ENCODE results near the gene ERI2. TPM values are rescaled to one million over a fixed set of nuclear protein-coding genes. Genes with fewer than 3 reads are reported as not detected.

Gene ERI2
- total and polyA plus RNA-seq, 2 of the 4 experiments (the other 2 are of a cell fraction): 7.5 to 10.2 TPM

- no peak overlapping the region for H2AK9ac ChIP-seq (replicated peaks; ENCODE audit: low read depth, low read length, poor library complexity)
- no peak overlapping the region for H3K9ac ChIP-seq (ENCODE audit: low read depth, low read length)
- no peak overlapping the region for H3K27ac ChIP-seq (ENCODE audit: insufficient read depth, low read length)
- no peaks in the 10 kb centered on the region for H3K9me1 ChIP-seq (ENCODE audit: insufficient read depth, low read length)
- H3K27me3 ChIP-seq (ENCODE audit: control insufficient read depth, insufficient read depth, low read length): no peaks in the 10 kb centered on the region
- no peak overlapping the region for H4K8ac ChIP-seq (ENCODE audit: low read depth in 2 of 2, low read length in 2 of 2)
- H3K18ac ChIP-seq (ENCODE audit: low read depth, low read length): no peak overlapping the region
- H3K36me3 ChIP-seq (ENCODE audit: control insufficient read depth, insufficient read depth, low read length): no peaks in the 10 kb centered on the region
- no peak overlapping the region for H2AFZ ChIP-seq (replicated peaks; ENCODE audit: low read length, poor library complexity)
- no TSS peak for BruUV-seq (replicated peaks)
- no peak overlapping the region for H3K4me3 ChIP-seq (ENCODE audit: insufficient read depth, low read depth, low read length)
- H3K79me1 ChIP-seq (ENCODE audit: low read depth in 1 of 2, low read length in 2 of 2): no peaks in the 10 kb centered on the region
- no peak overlapping the region for H3K4ac ChIP-seq (ENCODE audit: low read depth, low read length)
- H3K4me2 ChIP-seq (ENCODE audit: low read depth, low read length): no peak overlapping the region
- H3K9me3 ChIP-seq (ENCODE audit: control insufficient read depth, insufficient read depth, low read length): no peaks in the 10 kb centered on the region
- no peak overlapping the region for H3K14ac ChIP-seq (replicated peaks; ENCODE audit: low read depth, low read length)
- no peak overlapping the region for H2BK15ac ChIP-seq (ENCODE audit: low read depth, low read length)
- H4K91ac ChIP-seq (ENCODE audit: insufficient read depth, low read depth, low read length): no peak overlapping the region
- no CpG with 5 or more reads among the region's 5 CpGs for WGBS, 2 experiments (ENCODE audit: extremely low coverage in 2 of 2, insufficient read length in 1 of 2)
- no peak overlapping the region for H3K23ac ChIP-seq (ENCODE audit: low read depth, low read length)
- TF ChIP-seq USF2 (IDR thresholded peaks at IDR 0.05; ENCODE audit: low read depth, low read length) (no peak), SMC3 (IDR thresholded peaks at IDR 0.05; ENCODE audit: low read depth, low read length) (no peak), RCOR1 (IDR thresholded peaks at IDR 0.05; ENCODE audit: insufficient replicate concordance, low read length) (no peak), ELK1 (IDR thresholded peaks at IDR 0.05; ENCODE audit: borderline replicate concordance, low read depth, low read length) (no peak), CTCF (conservative IDR thresholded peaks at IDR 0.05; ENCODE audit: low read depth, low read length) (no peak), MAFK (IDR thresholded peaks at IDR 0.05; ENCODE audit: low read depth, low read length) (no peak), MXI1 (IDR thresholded peaks at IDR 0.05; ENCODE audit: borderline replicate concordance, low read depth, low read length) (no peak), MAZ (IDR thresholded peaks at IDR 0.05; ENCODE audit: borderline replicate concordance, low read depth, low read length) (no peak), RAD21 (IDR thresholded peaks at IDR 0.05; ENCODE audit: low read length) (no peak), POLR2A (IDR thresholded peaks at IDR 0.05; ENCODE audit: low read depth, low read length) (no peak), CEBPB (IDR thresholded peaks at IDR 0.05; ENCODE audit: low read depth, low read length) (no peak), NFE2L2 (IDR thresholded peaks at IDR 0.05; ENCODE audit: low read depth, low read length) (no peak), BHLHE40 (IDR thresholded peaks at IDR 0.05; ENCODE audit: low read depth, low read length) (no peak), RFX5 (IDR thresholded peaks at IDR 0.05; ENCODE audit: low read depth, low read length) (no peak), CHD1 (IDR thresholded peaks at IDR 0.05; ENCODE audit: low read depth, low read length) (no peak), FOS (IDR thresholded peaks at IDR 0.05; ENCODE audit: low read depth, low read length) (no peak)
- peak; percentile 6 for DNase-seq
- H3K56ac ChIP-seq (ENCODE audit: extremely low read depth, insufficient read depth, low read length): no peak overlapping the region
- peaks cover 2% of the 10 kb centered on the region; the same call in 1 of the 2 replicates for H3K4me1 ChIP-seq (ENCODE audit: control insufficient read depth, insufficient read depth, low read length)
- H2BK20ac ChIP-seq (ENCODE audit: low read depth, low read length): no peak overlapping the region
- POLR2A ChIA-PET (ENCODE audit: unreplicated experiment): no interaction called here
- CTCF ChIA-PET: no interaction called here
- dilution Hi-C loops (cut with HindIII; ENCODE audit: low sequenced_read_pairs, unreplicated experiment) (no loop called here), intact Hi-C loops (cut with micrococcal nuclease) (no loop called here), in situ Hi-C loops (cut with MboI; ENCODE audit: low sequenced_read_pairs) (no loop called here)
- H4K5ac ChIP-seq (ENCODE audit: low read depth, low read length): no peak overlapping the region
- no peak overlapping the region for H2AK5ac ChIP-seq (ENCODE audit: low read depth, low read length)
- H4K20me1 ChIP-seq (ENCODE audit: insufficient read depth, low read length): no peaks in the 10 kb centered on the region
- ATAC-seq (ENCODE audit: low read depth): no peak; the same call in 1 of the 2 replicates
- no peak overlapping the region for H2BK120ac ChIP-seq (ENCODE audit: low read depth, low read length)
- no peak overlapping the region for H2BK5ac ChIP-seq (ENCODE audit: low read depth, low read length, poor library complexity, severe bottlenecking)
Measured at GRCh38 chr16:20791923-20792612, 14.2 kb downstream of the ERI2 start.

All from IMR-90 (cell line).